ENCODE data around the gene ELAPOR1.
"Not testable (repeated sequence)": the region's sequence is repeated elsewhere in the genome, so short reads cannot be mapped to it uniquely, and the experiment has no call there.

Gene ELAPOR1

DNA sequence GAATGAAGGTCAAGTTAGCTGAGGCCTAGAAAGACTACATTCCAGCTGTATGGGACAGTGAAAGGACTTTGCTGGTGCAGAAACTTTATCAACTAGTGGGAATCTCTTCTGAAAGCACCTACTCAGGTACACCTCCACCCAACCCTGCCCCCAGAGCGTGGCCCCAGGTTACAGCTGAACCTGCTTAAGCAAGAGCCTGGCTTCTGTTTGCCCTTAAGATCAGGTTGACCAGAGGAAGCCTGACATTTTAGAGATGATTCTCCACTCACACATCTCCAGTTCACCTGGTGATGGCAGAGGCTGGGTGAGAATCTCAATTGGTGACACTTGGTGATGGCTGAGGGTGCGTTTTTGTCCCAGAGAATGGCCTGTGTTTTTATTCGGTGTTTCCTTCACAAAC lies 24.0 kb downstream of the ELAPOR1 start:
- no peak for DNase-seq

DNA sequence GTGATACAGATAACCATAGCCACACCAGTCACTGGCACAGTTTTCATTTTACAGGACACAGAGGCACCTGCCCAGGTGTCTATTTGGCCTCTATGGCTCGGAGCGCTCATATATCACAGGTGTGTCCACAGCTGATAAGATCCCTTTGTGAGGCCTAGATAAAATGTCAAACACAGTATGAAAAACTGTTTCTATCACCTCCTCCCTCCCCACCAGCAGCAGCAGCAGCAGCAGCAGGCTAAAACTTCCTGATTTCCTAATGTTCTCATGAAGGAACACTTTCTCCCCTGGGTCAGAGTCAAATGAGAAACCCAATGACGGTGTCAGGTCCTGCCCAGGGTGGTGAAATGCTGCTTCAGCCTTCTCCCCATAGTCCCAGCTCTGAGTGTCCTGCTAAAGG lies 24.4 kb downstream of the ELAPOR1 start:
- no peak for DNase-seq

DNA sequence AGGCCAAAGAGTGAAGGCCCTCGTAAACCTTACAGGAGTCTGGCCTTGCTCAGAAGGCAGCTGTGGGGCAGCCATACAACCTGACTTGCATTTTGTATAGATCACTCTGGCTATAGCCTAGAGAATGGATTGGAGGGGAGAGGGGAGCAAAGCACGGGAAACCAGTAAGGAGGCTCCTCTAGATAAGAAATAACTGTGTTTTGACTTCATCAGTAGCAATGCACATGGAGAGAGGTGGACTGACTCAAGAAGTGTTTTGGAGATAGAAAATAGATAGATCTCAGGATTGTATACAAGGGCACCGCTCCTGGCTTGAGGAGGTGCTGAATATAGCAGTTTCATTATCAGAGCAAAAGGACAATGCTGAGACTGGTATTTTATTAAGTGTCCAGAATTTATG lies 26.5 kb downstream of the ELAPOR1 start:
- DNase-seq, result no peak

DNA sequence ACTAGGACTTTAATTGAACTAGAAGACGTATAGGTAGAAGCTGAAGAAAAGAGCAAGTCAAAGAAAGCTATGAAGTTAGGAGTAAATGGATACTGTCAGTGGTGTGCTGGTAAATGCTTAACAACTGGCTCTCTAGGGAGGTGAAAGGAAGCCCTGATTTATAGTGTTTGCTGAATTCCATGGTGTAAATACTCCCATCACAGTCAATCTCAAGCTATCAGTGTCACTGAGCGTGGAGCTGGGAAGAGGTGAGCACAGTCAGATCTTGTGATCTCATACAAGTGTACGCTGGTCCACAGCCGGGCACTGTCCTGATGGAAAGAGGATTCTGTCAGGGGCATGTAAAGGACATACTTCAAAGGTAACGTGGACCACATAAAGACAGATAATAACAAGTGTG lies 28.3 kb downstream of the ELAPOR1 start:
- DNase-seq, result no peak

DNA sequence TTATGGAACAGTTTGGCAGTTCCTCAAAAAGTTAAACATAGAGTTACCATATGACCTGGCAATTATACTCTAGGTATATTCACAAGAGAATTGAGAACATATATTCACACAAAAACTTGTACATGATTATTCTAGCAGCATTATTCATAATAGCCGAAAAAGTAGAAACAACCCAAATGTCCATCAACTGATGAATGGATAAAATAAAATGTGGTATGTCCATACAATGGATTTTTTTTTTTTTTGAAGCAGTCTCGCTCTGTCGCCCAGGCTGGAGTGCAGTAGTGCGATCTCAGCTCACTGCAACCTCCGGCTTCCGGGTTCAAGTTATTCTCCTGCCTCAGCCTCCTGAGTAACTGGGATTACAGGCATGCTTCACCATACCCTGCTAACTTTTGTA lies 28.8 kb downstream of the ELAPOR1 start:
- DNase-seq, result not testable (repeated sequence)

DNA sequence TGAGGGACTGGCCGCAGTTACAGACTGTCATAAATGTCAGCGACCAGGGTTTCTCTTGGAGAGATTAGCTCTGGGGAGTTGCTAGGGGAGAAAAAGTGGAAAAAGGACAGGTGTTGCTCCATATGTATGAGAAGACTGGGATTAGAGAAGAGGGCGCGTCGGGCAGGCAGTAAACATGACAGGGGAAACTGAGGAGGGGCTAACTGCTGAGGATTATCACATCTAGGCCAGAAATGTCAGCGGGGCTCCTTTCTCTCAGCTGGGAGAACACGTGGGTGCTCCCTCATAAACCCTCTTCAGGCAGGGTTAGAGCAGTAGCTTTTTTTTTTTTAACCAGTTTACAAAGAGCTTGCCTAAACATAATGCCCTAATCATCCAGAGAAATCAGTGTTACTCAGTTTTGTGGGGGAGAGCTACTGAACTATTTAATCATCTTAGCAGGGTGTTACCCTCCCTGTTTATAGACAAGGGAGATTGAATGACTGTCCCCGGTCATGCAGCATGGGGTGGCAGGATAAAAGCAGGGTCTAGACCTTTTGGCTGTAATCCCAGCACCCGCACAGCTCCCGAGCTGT lies 35.2 kb downstream of the ELAPOR1 start:
- DNase-seq, result no peak

DNA sequence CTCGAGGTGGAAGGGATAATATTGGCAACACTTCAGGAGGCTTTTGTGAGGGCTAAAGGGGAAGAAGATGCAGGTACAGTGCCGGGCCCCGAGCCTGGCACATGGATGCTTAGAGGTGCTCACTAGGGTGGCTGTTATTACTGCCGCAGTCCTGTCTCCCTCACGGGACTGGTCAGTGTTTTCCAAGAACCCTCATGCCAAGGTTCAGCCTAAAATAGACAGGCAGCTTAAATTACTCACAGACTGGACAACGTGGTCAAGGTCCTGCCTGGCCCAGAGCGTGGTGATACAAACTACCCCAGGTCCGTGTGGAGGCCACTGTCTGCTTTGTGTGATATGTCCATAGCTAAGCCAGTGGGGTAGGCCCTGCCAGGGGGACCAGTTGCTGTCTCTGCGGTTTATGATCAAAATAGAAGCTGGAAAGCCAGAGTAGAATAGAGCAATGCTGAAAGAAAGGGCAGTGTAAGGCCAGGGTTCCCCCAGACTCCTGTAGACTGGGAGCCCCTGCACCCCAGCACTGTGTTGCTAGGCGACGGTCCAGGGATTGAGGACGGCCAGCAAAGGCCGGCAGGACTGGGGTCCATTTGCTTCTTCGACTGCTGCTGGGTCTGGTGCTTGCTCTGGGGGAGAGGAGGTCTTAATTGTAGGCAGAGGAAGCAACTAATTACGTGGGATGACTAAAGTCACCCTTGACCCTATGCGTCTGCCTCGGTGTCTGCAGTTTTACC lies 36.1 kb downstream of the ELAPOR1 start:
- peak; percentile 59 for DNase-seq

DNA sequence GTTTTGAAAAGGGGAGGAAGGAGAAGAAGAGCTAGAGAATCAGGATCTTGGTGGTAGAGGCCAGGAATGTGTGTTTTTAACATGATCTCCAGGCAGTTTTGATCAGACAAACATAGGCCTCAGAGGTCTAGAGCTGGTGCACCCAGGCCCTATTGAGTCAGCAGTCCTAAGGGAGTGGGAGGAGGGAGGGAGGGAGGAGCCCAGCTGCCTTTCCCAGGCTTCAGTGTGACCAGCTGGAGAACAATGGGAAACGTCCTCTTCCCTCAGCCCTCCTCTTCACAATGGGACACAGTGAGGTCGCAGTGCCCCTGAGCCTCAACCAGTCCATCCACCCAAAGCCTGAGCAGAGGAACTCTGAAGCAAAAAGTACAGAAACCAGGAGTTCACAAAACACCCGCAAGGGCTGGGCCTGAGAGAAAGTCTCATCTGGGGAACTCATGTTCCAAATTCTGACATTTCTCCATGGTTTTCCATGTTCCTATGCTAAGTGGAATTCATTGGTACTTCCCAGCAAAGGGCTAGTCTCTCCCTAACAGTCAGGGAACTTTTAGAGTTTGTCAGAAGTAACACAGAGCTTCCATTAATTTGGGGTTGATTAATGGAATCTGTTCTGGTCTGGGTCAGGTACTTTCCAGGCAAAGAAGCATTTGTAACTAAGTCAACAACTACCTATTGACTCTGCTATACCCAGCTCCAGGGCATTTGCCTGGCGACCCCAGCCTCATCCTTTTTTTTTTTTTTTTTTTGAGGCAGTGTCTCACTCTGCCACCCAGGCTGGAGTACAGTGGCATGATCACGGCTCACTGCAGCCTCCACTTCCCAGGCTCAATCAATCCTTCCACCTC lies 37.5 kb downstream of the ELAPOR1 start:
- peak; percentile 81 for DNase-seq

DNA sequence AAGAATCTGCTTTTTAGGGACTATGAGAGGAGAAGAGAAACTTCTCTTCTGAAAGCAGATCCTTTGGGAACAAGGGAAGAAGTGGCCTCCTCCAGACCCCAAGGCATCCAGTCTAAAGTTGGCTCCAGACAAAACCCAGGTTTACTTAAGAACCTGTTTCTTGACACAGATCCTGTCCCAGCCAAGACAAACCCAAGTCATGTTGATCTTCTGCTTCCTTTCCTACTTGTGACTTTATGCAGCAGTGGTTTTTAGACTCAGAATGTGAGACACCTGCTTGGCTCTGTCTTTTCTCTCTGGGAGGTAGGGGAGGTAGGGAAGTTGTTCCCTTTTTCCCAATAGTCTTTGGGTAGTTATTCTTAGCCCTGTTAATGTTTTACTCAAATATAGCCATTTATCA lies 38.3 kb downstream of the ELAPOR1 start:
- DNase-seq, result no peak

DNA sequence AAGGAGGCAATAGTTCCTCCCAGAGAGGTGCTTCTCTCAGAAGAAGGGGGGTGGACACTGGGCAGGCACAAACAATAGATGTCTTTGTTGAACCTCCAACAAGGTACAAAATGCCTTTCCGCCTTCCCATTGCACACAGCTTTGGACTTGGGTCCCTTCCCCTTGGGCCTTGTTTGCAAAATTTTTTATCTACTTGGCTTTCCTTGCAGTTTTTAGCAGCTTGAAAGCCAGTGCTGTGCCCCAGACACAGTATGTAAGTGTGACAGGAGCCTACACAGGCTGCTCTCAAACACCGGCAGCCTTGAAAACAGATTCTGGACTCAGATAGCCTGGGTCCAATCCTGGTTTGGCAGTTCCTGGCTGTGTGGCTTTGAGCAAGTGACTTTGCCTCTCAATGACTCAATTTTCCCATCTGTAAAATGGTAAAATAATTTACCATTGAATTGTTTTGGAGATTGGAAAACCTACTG lies 43.0 kb downstream of the ELAPOR1 start:
- DNase-seq, result no peak

DNA sequence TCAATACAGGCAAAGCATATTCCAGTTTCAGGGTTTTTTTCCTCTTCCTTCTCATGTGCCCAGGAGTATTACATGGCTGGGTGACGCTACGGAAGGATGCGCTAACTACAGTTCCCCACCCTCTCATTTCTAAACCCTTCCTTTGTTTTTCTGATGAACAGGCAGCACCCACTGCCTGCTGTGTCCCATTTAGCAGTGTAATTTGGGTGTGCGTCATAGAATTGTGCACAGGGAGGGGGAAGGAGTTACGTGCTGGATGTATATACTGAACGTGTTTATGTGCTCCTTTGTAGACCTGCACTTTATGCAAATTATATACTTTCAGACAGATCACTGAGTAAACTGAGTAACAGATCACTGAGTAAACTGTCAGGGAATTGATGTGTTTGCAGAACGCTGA lies 44.5 kb downstream of the ELAPOR1 start:
- DNase-seq, result no peak

DNA sequence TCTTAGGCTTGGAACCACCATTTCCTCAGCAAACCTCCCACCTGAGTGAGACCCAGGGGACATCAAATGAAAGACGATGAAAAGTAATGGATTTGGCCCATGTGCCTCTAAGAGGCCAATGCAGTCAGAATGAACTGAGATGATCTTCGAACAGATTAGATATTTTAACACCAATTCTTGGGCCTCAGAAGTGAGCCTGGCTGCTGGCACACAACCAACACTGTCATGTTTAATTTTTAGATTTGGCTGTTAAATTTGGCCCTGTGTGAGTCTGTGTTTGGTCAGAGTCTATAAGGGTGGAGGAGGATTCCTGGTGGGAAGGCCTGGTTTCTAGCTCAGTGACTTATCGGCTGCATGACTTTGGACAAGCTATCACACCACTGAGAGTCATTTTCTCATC lies 45.4 kb downstream of the ELAPOR1 start:
- no peak for DNase-seq

DNA sequence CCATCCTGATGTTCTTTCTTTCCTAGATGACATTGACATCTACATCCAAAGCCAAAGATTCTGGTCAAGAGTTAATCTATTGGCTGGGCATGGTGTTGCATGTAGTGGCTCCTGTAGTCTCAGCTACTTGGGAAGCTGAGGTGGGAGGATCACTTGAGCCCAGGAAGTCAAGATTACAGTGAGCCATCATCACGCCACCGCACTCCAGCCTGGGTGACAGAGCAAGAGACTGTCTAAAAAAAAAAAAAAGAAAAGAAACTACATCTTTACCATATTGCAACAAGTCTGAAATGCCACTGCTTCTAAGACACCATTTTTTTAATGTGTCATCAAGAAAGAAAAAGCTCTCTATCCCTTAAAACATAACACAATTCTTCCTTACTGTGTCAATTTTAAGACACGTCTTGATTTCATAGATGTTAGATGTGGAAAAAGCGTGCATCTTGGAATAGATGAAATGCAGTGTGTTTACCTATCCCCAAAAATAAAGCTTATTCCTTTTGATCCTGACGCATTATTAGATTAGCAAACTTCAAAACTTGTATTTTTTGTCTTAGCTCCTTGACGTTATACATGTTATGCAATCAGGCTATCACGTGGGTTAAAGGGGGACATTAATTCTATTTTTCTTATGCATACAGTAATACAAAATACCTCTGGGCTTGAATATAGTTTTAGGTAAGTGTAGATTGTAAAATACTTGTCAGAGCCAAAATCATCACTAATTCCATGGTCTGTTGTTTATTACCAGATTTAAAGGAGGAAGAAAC lies 46.3 kb downstream of the ELAPOR1 start:
- no peak for DNase-seq

DNA sequence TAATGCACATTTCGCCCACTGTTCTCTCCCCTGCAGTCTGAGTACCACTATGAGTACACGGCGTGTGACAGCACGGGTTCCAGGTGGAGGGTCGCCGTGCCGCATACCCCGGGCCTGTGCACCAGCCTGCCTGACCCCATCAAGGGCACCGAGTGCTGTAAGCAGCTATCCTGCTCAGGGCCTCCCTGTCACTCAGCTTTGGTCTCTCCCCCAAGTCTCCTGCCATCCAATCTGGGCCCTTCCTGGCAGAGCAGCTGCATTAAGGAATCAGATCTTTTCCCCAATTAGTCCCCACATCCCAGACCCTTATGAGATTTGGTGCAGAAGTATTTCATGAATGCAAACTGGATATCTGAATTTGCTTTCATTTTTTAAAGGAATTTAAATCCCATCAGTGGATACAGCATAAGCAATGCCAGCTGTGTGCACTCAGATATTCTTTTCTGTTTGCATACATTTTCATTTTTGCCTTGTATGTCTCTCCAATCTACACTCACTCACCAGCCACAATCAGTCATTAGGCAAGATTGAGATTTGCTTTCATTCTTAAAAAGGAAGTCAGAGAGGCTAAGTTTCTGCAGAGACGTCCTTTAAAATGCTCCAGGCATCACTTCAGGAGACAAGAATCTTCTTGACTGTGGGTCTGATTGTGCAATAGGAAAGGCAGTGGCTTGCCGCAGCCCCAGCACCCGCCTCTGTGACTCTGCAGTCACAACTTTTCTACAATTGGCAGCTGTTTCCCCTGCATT lies 48.1 kb downstream of the ELAPOR1 start:
- DNase-seq, result peak; percentile 71

DNA sequence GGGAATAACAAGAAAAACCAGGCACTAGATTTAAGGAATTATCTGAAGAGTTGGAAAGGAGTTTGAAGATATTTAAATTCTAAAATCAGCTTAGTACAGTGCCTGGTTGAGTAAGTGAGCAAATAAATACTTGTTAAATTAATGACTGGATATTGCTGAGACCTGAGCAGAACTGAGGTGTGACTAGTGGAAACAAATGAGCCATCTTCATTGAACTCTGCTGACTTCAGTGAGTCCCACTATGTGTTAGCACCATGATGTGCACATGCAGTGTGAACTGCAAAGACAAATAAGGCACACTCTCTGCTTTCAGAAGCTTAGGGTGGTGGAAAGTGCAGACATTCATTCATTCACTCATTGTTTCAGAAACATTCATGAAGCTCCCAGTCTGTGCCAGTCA lies 48.7 kb downstream of the ELAPOR1 start:
- no peak for DNase-seq

DNA sequence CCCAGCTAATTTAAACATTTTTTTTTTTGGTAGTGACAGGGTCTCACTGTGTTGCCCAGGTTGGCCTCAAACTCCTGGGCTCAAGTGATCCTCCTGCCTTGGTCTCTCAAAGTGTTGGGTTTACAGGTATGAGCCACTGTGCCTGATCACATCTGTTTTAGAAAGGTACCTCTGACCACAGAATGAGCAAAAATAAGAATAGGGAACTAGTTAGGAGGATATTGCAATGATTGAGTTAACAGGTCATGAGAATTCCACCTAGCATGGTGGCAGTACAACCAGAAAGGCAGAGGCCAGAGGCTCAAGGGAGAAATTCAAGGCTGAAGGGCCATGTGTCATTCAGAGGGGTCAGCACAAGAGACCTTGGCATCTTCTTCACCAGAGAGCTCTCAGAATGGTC lies 49.6 kb downstream of the ELAPOR1 start:
- no peak for DNase-seq

All from islet precursor cell (in vitro differentiated cells).